RWPE1 (cell line): ENCODE results near the gene TMEM80.

Experiments used
- CTCF ChIA-PET: fragments of 350-600 bp; sonication (Branson Sonifier 250); formaldehyde crosslinking; extraction: SDS; loops from one replicate; lab custom pipeline; 2021; lab: Yijun Ruan, JAX
- POLR2A ChIA-PET: fragments of 400-600 bp; formaldehyde crosslinking; extraction: SDS; loops from one replicate; lab custom pipeline; 2020; ENCODE audit warnings: antibody characterized with exemption; ENCODE audit not compliant: low non-redundant PET; lab: Yijun Ruan, JAX
- DNase-seq: peaks from one replicate; pipeline ENCODE4 v3.0.0; 2012; ENCODE audit warnings: low spot score
- H3K27ac ChIP-seq: fragments of 450-650 bp; 2 replicates; pipeline ENCODE4 v1.5.1; 2017
- CTCF ChIP-seq: fragments of 450-650 bp; conservative IDR thresholded peaks from 2 replicates; pipeline ENCODE4 v1.5.1; 2017; ENCODE audit warnings: low read depth, mild to moderate bottlenecking

Gene TMEM80

GRCh38 chr11:746289-747157 is 50.9 kb downstream of the TMEM80 start:
- no peak for TF ChIP-seq CTCF
- no peak for DNase-seq
- POLR2A ChIA-PET = interaction anchor here (1.0 to 1.5 kb wide), 2 partner anchors 16 to 22 kb away, joined by 4 to 10 read pairs; no protein-coding TSS in a partner anchor
- H3K27ac ChIP-seq = peak overlapping the region; percentile 84
- CTCF ChIA-PET = interaction anchor here (0.5 to 1.9 kb wide), 4 partner anchors 17 to 57 kb away, joined by 3 to 8 read pairs (median 5); no protein-coding TSS in a partner anchor

- peak; percentile 31 for TF ChIP-seq CTCF
- ChIA-PET POLR2A (interaction anchor here (1.0 to 1.5 kb wide), 2 partner anchors 15 to 23 kb away, joined by 4 to 10 read pairs; no protein-coding TSS in a partner anchor), CTCF (interaction anchor here (0.5 to 1.9 kb wide), 9 partner anchors 12 to 184 kb away, joined by 3 to 8 read pairs (median 3); no protein-coding TSS in a partner anchor)
- peak within 1 kb of the TSS; percentile 84 for H3K27ac ChIP-seq
- DNase-seq = peak; percentile 88
These were observed 51.8 kb downstream of the TMEM80 start, which contains the start of gene TALDO1 for GRCh38 chr11:747158-748006. Gene TALDO1 (plus strand): TSS chr11:747464. CDS start chr11:747482, 18 bp downstream.

- no peak for DNase-seq
- POLR2A ChIA-PET = interaction anchor here (1.5 kb wide), 1 partner anchor 15 kb away, joined by 4 read pairs; no protein-coding TSS in a partner anchor
- no peak for TF ChIP-seq CTCF
- H3K27ac ChIP-seq = peak overlapping the region; percentile 84
- CTCF ChIA-PET = interaction anchor here (0.5 to 1.9 kb wide), 7 partner anchors 12 to 185 kb away, joined by 3 to 6 read pairs (median 3); no protein-coding TSS in a partner anchor
These were observed 52.4 kb downstream of the TMEM80 start for GRCh38 chr11:748007-748359.

GRCh38 chr11:749731-750130 is 54.1 kb downstream of the TMEM80 start:
- no peak for DNase-seq
- CTCF ChIA-PET = no interaction called here
- POLR2A ChIA-PET = interaction anchor here (0.7 kb wide), 1 partner anchor 171 kb away, joined by 3 read pairs; no protein-coding TSS in a partner anchor
- H3K27ac ChIP-seq = peak overlapping the region; percentile 51
- TF ChIP-seq CTCF = no peak
